Measurements from ENCODE around the gene FBXL19.

Gene FBXL19

DNA sequence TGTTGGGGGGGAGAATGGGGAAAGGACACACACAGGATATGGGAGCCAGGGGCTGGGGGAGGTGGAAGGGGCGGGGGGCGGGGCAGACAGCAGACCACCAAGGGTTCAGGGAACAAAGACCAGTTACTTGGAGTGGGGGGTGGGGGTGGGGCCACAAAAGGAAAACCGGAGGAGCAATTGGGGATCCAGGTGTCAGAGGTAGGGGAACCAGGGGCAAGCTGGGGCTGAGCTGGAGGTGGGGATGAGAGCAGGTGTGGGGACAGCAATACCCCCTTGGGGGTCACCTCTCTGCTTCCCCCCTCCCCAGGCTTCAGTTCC lies 24.1 kb downstream of the FBXL19 start:
- FAIRE-seq = no peak

DNA sequence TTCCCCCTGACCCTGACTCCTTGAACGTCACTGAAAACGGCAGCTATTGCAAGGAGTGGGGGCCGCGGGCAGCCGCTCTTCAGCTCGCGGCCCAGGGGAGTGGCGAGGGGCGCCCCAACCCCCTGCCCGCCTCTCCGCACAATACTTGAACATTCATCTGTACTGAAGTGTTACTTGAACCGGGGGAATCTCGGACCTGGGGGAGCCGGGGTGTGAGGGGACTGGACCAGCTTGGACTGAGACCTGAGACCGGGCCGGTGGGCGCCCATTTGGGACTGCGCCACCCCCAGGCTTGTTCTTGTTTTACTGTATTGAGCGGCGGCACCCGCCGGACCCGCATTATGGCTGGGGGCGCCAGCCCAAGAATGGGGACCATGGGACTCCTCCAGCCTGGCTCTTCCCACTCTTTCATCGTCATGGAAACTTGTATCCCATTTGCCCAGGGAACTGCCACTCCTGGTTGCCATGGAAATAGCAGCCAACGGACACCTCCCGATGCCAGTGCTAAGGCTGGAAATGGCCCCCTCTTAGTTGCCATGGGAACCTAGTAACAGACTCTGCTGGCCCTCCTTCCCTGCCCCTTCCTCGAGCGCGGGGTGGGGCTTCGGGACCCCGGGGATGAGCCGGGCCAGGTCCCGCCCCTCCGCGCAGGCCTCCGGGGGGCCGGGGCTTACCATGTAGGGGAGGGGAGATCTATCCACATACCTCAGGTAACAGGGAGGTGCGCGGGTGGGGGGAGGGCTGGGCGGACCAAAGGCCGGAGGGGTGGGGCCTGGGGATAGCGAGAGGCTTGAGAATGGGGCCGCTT lies 24.7 kb downstream of the FBXL19 start:
- peak; percentile 85 for FAIRE-seq

DNA sequence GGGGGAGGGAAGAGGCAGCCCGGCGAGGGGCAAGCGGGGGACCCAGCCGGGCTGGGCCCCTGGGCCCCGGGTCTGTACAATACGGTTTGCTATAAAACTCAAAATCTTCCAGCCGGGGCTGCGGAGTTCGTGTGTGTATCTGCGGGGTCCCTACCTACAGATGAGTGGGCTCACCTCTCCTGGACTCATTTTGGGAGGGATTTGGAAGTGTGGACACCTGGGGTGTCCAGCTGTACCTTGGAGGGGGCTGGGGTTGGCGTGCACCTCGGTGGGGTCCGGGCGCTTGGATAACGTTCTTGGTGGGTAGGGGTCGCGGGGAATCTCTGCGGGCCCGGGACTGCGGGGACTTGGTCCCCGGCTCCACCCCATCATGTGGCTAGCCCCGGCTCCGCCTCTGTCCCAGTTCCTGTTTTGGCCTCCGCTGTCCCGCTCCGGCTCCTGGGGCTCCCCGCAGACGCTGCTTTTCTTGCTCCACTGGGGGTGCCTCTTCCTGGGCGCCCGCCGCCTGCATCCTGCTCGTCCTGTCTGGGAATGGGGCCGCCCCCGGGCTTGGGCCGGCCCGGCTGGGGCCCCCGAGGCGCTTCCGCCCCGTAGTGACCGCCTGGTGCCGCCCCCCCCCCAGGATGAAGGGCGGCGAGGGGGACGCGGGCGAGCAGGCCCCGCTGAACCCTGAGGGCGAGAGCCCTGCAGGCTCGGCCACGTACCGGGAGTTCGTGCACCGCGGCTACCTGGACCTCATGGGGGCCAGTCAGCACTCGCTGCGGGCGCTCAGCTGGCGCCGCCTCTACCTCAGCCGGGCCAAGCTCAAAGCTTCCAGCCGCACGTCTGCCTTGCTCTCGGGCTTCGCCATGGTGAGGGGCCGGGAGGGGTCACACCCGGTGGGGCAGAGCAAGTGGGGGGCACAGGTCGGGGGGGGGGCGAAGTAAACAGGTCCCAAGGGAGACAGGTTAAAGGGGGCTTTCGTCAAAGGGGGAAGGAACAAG lies 25.6 kb downstream of the FBXL19 start, which contains the start of gene ORAI3:
TSS of gene ORAI3 (plus strand) at position 402 of the 983 bp plus-strand sequence. CDS start at position 624, 222 bp downstream.
- no peak for FAIRE-seq

DNA sequence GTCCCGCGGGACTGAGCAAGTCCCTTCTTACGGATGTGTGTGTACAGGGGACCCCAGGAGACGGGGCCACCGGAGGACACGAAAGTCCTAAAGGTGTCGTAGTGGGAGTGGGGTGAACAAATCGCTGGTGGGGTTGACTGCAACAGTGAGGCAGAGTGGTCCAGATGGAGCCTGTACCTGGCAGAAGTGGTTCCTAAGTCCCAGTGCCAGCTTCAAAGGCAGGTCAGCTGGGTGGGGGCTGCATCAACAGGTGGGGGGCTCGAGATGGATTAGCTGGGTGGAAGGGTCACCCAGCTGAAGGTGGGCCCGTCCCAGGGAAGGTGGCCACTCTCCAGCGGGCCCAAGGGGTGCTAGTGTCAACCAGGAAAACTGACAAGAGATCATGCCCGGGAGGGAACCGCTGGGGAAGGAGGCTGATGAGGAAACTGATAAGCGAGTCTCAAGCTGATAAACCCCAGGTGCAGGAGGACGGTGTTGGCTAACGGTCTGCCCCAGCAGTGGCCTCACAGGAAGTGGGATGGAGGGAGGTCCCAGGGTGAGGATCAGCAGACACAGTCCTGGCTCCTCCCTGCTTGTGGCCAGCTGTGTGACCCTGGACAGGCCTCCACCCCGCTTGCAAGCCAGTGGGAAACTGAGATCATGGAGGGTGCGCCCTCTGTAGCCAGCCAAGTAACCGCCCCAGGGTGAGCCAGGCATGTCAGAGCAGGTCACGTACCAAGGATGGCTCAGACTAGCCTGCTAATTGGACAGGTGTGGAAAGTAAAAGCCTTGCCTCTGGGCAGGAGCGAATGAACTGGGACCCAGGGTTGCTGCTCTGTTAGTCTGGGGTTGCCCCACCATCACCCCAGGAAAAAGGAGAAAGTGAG lies 26.5 kb downstream of the FBXL19 start:
- no peak for FAIRE-seq

DNA sequence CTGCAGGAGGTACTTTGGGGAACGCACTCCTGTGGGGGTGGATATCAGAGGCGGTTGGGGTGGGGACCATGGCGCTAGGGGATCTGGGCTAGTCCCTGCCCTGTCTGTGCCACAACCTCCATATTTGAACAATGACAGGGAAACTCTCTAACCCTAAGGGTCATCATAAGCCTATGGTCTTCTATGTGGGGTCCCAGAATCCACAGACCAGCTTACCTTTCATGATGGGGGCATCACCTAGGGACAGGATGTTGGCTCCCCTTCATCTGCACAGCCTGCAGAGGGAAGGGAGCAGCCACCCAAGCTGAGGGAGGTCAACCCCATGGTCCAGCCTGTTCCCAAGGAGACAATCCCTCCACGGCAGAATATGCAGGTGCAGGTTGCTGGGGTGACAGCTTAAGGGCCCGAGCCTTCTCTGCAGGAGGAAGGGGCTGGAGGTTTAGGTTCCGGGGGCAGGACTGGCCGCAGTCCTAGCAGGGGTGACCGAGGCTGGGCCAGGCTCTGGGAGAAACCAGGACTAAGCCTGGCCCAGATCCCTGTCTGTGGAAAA lies 27.2 kb downstream of the FBXL19 start:
- FAIRE-seq = no peak

DNA sequence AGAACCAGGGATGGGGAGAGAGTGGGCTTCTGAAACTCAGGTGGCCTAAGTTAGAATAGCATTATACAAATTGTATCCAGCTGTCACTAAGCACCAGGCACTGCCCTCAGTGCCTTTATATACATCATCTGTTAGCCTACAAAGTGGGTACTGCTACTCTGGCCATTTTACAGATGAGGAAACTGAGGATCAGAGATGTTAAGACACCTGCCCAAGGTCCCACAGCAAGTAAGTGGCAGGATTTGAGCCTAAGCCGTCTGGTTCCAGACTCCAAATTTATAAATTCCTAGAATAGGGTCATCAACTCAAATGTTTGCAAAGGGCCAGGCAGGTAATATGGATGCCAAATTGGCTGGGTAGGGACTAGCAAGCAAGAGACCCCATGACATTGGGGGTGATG lies 27.8 kb downstream of the FBXL19 start:
- FAIRE-seq = no peak

DNA sequence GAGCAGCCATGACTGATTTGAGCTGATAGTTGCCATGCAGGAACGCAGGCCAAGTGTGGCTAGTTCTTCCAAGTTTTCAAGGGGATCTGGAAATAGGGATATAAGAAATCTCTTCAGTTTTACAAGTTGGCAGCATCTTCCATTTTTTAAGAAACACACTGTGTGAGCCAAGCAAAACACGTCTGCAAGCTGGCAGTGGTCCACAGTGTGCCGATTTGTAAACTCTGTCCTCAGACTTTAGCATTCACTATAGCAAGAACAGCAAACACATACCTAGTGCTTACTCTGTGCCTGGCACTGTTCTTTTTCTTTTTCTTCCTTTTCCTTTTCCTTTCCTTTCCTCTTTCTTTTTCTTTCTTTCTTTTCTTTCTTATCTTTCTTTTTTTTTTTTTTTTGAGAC lies 28.4 kb downstream of the FBXL19 start:
- FAIRE-seq = no peak

DNA sequence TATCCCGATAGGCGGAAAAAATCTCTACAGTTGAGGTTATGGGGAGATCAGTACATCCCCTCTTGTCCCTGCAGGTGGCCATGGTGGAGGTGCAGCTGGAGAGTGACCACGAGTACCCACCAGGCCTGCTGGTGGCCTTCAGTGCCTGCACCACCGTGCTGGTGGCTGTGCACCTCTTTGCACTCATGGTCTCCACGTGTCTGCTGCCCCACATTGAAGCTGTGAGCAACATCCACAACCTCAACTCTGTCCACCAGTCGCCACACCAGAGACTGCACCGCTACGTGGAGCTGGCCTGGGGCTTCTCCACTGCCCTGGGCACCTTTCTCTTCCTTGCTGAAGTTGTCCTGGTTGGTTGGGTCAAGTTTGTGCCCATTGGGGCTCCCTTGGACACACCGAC lies 29.7 kb downstream of the FBXL19 start:
- no peak for FAIRE-seq

DNA sequence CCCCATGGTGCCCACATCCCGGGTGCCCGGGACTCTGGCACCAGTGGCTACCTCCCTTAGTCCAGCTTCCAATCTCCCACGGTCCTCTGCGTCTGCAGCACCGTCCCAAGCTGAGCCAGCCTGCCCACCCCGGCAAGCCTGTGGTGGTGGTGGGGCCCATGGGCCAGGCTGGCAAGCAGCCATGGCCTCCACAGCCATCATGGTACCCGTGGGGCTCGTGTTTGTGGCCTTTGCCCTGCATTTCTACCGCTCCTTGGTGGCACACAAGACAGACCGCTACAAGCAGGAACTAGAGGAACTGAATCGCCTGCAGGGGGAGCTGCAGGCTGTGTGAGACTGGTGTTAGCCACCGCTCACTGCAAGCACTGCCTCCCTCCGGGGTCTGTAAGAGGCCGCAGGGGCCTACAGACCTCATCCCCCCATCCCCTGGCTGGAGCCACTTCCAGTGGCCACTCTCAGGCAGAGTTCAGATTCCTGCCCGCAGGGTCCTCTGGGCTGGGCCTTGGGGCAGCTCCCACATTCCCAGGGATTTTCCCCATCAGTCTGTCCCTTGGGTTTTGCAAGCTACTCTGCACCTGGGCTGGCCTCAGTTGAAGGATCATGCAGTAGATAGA lies 30.2 kb downstream of the FBXL19 start:
- FAIRE-seq = no peak

DNA sequence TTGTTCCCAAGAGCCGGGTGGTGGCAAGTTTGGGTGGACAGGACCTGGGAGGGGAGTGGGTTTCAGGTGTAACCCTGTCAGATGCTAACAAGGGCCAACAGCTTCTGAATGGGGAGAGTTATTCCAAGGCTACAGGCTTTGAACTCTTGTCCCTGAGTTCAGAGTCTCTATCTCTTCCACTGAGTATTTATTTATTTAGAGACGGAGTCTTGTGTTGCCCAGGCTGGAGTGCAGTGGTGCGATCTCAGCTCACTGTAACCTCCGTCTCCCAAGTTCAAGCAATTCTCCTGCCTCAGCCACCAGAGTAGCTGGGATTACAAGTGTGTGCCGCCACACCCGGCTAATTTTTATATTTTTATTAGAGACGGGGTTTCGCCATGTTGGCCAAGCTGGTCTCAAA lies 31.6 kb downstream of the FBXL19 start:
- no peak for FAIRE-seq

DNA sequence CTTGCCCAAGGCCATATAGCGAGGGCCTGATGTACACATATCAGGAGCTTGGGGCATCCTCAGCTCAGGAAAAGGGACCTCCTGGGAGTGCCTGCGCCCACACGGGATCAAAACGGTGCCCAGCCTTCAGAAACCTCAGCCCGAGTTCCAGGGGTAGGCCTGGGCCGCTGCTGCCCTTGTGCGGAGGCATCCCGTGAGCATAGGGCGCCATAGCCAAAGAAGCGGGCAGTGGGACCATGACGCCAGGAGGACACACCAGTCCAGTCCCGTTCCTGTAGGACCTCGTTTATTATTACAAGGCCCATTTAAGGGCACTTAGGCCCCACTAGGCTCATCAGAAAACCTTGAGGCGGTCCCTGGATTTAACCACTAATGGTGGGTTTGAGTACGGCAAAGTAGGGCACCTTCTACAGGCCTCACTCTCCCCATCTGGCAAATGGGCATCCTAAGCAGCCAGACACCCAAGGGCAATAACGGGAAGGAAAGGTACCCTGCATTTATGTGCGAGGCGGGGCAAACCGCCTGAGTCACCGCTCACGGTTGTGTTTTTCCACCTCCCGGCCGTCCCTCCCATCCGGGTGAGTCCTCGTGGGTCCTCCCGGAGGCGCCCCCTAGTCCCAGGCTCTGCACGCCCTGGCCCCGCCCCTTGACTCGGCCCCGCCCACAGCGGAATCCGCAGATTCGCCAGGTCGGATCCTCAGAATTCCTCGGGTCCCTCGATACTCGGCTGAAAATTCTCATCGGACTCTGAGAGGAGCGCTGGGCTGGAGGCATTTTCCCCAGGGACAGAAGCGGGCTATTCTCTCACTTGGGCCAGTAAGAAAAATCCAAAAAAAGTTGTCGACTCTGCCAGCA lies 33.5 kb downstream of the FBXL19 start:
- no peak for FAIRE-seq

DNA sequence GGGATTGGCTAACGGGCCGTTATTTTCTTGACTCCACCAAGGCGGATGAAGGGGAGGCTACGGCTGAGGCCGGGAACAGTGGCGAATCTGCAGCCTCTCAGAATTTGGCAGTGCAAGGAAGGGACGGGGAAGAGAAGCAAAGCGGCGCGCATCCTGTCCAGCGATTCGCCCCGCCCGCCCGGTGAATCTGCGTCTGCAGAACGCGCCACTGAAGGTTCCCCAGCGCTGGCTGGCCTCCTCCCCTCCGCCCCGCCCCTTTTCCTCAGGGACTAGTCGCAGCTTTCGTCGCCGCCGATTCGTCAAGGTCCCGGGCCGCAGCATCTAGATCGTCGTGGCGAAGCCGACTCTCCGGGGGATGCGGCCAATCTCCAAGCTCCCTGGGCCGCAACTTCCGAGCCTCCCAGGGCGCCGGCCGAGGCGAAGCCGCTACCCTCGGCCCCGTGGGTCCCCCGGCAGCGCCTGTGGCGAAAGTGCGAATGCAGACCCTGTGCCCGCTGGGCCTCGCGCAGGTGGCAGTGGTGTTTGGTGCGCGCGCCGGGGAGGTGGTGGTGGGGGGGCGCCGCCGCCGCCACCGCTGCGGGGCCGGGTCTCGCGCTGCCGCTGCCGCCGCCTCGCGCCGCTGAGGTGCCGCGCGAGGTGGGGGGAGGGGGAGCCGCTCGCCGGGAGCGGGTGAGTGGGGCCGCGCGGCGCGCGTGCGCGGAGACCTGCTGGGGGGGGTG lies 34.2 kb downstream of the FBXL19 start, which contains the start of gene SETD1A:
TSS of gene SETD1A (plus strand) at position 299 of the 719 bp plus-strand sequence. CDS start 978 bp downstream, outside the sequence.
- FAIRE-seq = no peak

DNA sequence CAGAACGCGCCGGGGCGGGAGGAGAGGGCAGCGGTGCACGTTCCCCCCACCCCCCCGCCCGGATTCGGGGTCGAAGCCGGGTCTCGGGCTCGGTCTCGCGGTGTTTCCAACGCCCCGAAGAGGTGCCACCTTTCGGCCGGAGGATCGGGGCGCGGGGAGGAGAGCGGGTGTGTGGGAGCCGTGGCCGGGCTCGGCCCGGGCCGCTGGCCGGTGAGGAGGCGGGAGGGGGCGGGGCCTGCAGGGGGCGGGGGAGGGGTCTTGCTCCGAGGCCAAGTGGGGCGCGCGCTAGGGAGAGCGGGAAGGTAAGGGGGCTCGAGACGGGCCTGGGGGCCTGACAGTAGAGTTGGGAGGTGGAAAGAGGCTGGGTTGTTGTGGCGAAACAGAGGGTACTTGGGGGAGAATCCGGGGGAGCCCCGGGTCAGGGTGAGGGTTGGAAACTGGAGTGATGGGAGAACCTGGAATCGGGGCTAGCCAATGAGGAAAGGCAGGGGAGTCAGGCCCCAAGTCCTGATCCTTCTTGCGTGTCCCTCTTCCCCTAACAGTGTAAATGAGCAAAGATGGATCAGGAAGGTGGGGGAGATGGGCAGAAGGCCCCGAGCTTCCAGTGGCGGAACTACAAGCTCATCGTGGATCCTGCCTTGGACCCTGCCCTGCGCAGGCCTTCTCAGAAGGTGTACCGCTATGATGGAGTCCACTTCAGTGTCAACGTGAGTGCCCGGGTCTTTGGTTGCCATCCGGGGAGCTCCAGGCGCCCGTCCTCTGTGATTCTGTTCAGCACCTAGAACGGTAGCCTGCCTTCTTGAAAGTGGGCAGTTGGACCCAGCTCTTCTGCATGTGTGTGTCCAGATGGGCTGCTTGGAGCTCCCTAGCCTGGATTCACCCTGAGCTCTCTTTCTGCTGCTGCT lies 35.1 kb downstream of the FBXL19 start:
- no peak for FAIRE-seq

DNA sequence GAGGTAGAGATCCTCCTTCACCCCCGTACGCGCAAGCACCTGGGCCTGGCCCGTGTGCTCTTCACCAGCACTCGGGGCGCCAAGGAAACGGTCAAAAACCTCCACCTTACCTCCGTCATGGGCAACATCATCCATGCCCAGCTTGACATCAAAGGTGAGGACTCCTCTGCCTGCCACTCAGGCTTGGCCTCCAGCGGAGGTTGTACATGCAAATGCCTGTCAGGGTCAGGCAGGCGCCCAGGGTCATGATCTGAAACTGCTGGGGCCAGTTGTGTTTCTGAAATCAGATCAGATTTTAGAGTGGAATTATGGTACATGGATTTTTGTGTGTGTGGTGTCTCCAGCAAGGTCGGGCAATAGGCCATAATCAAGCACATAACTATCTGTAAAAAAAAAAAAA lies 38.0 kb downstream of the FBXL19 start:
- FAIRE-seq = no peak

DNA sequence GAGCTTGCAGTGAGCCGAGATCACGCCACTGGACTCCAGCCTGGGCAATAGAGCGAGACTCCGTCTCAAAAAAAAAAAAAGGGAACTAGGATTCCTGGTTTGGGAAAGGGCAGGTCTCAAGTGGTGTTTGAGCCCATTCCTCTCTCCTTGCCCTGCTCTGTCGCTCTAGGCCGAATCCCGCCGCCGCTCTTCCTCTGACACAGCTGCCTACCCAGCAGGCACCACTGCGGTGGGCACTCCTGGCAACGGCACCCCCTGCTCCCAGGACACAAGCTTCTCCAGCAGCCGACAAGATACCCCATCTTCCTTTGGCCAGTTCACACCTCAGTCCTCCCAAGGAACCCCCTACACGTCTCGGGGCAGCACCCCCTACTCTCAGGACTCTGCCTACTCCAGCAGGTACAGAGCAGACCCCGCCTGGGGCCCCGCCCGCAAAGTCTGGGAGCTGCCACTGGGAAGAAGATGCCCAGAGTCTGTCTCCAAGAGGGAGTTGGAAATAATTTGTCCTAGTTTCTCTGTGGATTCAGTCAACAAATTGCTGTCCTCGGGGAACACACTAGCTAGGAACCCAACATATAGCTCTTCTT lies 40.6 kb downstream of the FBXL19 start:
- no peak for FAIRE-seq

DNA sequence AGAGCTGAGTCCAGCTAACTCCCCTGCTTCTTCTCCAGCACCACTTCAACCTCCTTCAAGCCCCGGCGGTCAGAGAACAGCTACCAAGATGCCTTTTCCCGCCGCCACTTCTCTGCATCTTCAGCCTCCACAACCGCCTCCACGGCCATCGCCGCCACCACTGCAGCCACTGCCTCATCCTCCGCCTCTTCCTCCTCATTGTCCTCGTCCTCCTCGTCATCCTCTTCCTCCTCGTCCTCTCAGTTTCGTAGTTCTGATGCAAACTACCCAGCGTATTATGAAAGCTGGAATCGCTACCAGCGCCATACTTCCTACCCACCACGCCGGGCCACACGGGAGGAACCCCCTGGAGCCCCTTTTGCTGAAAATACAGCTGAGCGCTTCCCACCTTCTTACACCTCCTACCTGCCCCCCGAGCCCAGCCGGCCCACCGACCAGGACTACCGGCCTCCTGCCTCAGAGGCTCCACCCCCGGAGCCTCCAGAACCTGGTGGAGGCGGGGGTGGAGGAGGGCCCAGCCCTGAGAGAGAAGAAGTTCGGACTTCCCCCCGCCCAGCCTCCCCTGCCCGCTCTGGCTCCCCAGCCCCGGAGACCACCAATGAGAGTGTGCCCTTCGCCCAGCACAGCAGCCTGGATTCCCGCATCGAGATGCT lies 41.3 kb downstream of the FBXL19 start:
- no peak for FAIRE-seq

DNA sequence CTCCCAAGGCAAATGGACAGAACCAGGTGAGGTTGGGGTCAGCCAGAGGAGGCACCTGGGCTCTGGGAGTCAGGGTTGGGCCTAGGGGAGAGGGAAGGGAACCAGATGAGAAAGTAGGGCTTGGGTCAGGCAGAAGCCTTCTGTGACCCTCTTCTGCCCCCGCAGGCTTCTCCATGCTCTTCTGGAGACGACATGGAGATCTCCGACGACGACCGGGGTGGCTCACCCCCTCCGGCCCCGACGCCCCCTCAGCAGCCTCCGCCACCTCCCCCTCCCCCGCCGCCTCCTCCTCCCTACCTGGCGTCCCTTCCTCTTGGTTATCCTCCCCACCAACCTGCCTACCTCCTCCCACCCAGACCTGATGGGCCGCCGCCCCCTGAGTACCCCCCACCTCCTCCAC lies 42.1 kb downstream of the FBXL19 start:
- no peak for FAIRE-seq

DNA sequence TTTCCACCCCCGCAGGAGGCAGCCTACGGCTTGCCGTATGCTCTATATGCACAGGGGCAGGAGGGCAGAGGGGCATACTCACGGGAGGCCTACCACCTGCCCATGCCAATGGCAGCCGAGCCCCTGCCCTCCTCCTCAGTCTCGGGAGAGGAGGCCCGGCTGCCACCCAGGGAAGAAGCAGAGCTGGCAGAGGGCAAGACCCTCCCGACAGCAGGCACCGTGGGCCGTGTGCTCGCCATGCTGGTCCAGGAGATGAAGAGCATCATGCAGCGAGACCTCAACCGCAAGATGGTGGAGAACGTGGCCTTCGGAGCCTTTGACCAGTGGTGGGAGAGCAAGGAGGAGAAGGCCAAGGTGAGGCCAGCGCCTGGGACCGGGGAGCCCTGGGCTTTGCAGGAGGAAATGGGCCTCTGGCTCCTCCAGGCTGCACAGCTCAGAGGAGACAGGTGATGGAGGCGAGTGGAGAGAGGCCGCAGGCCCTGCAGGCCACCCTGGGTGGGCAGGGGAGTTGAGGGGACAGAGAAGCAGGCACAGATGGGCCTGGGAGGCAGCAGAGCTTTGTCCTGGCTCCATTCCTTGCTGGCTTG lies 42.8 kb downstream of the FBXL19 start:
- FAIRE-seq = no peak
